Neuronal stem cell (in vitro differentiated cells): ENCODE results near the gene NLGN1.

Experiments used
- DNase-seq: peaks from one replicate; pipeline ENCODE4 v3.0.0-alpha.2; 2013; ENCODE audit warnings: low spot score
- H2AFZ ChIP-seq: one replicate; pipeline ENCODE4 v1.6.1; 2013; ENCODE audit warnings: mild to moderate bottlenecking, low read length, inconsistent platforms
- H2AK5ac ChIP-seq: 2 replicates; pipeline ENCODE4 v1.6.1; 2013; ENCODE audit warnings: low read depth, mild to moderate bottlenecking, inconsistent platforms, low read length, moderate library complexity, mixed read lengths
- H2BK120ac ChIP-seq: 2 replicates; pipeline ENCODE4 v1.6.1; 2013; ENCODE audit warnings: low read depth, mild to moderate bottlenecking, inconsistent platforms, low read length, moderate library complexity, mixed read lengths
- H2BK12ac ChIP-seq: one replicate; pipeline ENCODE4 v1.6.1; 2013; ENCODE audit warnings: low read length, inconsistent platforms
- H2BK15ac ChIP-seq: 2 replicates; pipeline ENCODE4 v1.6.1; 2013; ENCODE audit warnings: mild to moderate bottlenecking, low read length, inconsistent platforms, mixed read lengths
- H2BK5ac ChIP-seq: one replicate; pipeline ENCODE4 v1.6.1; 2013; ENCODE audit warnings: inconsistent platforms, mild to moderate bottlenecking, low read length, moderate library complexity
- H3K14ac ChIP-seq: one replicate; pipeline ENCODE4 v1.6.1; 2013; ENCODE audit warnings: low read length, inconsistent platforms
- H3K18ac ChIP-seq: 2 replicates; pipeline ENCODE4 v1.6.1; 2013; ENCODE audit warnings: low read length, inconsistent platforms
- H3K23ac ChIP-seq: 2 replicates; pipeline ENCODE4 v1.6.1; 2013; ENCODE audit warnings: low read depth, mild to moderate bottlenecking, mixed read lengths, low read length, inconsistent platforms; ENCODE audit not compliant: poor library complexity
- H3K27ac ChIP-seq: replicated peaks from 3 replicates; pipeline ENCODE4 v1.5.1; 2013; ENCODE audit warnings: low read length, inconsistent platforms
- H3K27me3 ChIP-seq, 3 experiments: 2 replicates each; pipeline ENCODE4 v1.6.1; 2013; ENCODE audit warnings: low read length in 3 of 3, mild to moderate bottlenecking in 2 of 3, inconsistent platforms in 1 of 3, low read depth in 1 of 3, mixed read lengths in 1 of 3, moderate library complexity in 1 of 3; ENCODE audit not compliant: control insufficient read depth in 3 of 3, insufficient read depth in 3 of 3
- H3K36me3 ChIP-seq, 2 donors: replicated peaks in 1 of 2; 2 replicates each; pipeline ENCODE4 v1.6.1; 2013; ENCODE audit warnings: low read length in 2 of 2; ENCODE audit not compliant: control insufficient read depth in 2 of 2, insufficient read depth in 2 of 2
- H3K4ac ChIP-seq: 2 replicates; pipeline ENCODE4 v1.6.1; 2013; ENCODE audit warnings: inconsistent platforms, mild to moderate bottlenecking, low read length, moderate library complexity
- H3K4me1 ChIP-seq, 2 donors: 1 replicate in 1 of 2; 2 replicates in 1 of 2; pipeline ENCODE4 v1.6.1; 2013; ENCODE audit warnings: low read length in 2 of 2, low read depth in 1 of 2; ENCODE audit not compliant: control insufficient read depth in 2 of 2, insufficient read depth in 1 of 2
- H3K4me2 ChIP-seq: one replicate; pipeline ENCODE4 v1.6.1; 2013; ENCODE audit warnings: mild to moderate bottlenecking, low read length, inconsistent platforms; ENCODE audit not compliant: insufficient read depth, poor library complexity, severe bottlenecking
- H3K4me3 ChIP-seq, 2 donors: 2 replicates each; pipeline ENCODE4 v1.5.1; 2013; ENCODE audit warnings: low read length in 2 of 2, mild to moderate bottlenecking in 2 of 2, inconsistent platforms in 1 of 2, moderate library complexity in 1 of 2
- H3K79me1 ChIP-seq: one replicate; pipeline ENCODE4 v1.6.1; 2013; ENCODE audit warnings: low read depth, mild to moderate bottlenecking, inconsistent platforms, low read length, moderate library complexity
- H3K9ac ChIP-seq: one replicate; pipeline ENCODE4 v1.6.1; 2013; ENCODE audit warnings: mild to moderate bottlenecking, low read depth, low read length, inconsistent platforms; ENCODE audit not compliant: poor library complexity
- H3K9me3 ChIP-seq, 2 donors: replicated peaks in 1 of 2; 2 replicates each; pipeline versions ENCODE3 to v1.6.1; 2013; ENCODE audit warnings: low read length in 2 of 2, mild to moderate bottlenecking in 2 of 2, inconsistent platforms in 1 of 2, low read depth in 1 of 2, mixed read lengths in 1 of 2, moderate library complexity in 1 of 2; ENCODE audit not compliant: control insufficient read depth in 2 of 2, insufficient read depth in 1 of 2
- H4K8ac ChIP-seq: one replicate; pipeline ENCODE4 v1.6.1; 2013; ENCODE audit warnings: low read depth, mild to moderate bottlenecking, inconsistent platforms, low read length, moderate library complexity
- H4K91ac ChIP-seq: one replicate; pipeline ENCODE4 v1.6.1; 2013; ENCODE audit warnings: low read length, low read depth, mild to moderate bottlenecking, inconsistent platforms; ENCODE audit not compliant: poor library complexity
- WGBS, 2 donors: extraction: QIAGEN DNeasy Blood & Tissue Kit; methylation state at CpG; one replicate each; pipeline ENCODE4 v1.1.7; 2013; ENCODE audit warnings: missing lambda C conversion rate in 2 of 2, mixed read lengths in 1 of 2; ENCODE audit not compliant: insufficient read length in 2 of 2, insufficient replicate concordance in 1 of 2; ENCODE audit errors: extremely low coverage in 2 of 2; 5-methylcytosine and 5-hydroxymethylcytosine counted together

Gene NLGN1

GRCh38 chr3:173799060-173799816, 401.7 kb downstream of the NLGN1 start:
- H3K4me1 ChIP-seq: peaks cover 0 to 2% of the 10 kb centered on the region in 2 donors
- no peaks in the 10 kb centered on the region for H3K27me3 ChIP-seq
- H3K4me2 ChIP-seq: no peak overlapping the region
- no peak overlapping the region for H3K4me3 ChIP-seq
- no peak overlapping the region for H3K18ac ChIP-seq
- H4K8ac ChIP-seq: no peak overlapping the region
- H2BK15ac ChIP-seq: no peak overlapping the region
- no CpG with 5 or more reads among the region's 4 CpGs for WGBS, 2 donors
- no peak overlapping the region for H3K4ac ChIP-seq
- H3K9ac ChIP-seq: no peak overlapping the region
- H4K91ac ChIP-seq: no peak overlapping the region
- H2AFZ ChIP-seq: no peak overlapping the region
- H3K9me3 ChIP-seq: no peaks in the 10 kb centered on the region
- H2BK5ac ChIP-seq: no peak overlapping the region
- H2BK12ac ChIP-seq: no peak overlapping the region
- H3K23ac ChIP-seq: no peak overlapping the region
- H2AK5ac ChIP-seq: no peak overlapping the region
- H2BK120ac ChIP-seq: no peak overlapping the region
- DNase-seq: no peak
- H3K36me3 ChIP-seq: no peaks in the 10 kb centered on the region
- no peaks in the 10 kb centered on the region for H3K79me1 ChIP-seq
- no peak overlapping the region for H3K14ac ChIP-seq
- H3K27ac ChIP-seq: no peak overlapping the region

GRCh38 chr3:173800154-173800553, 402.6 kb downstream of the NLGN1 start:
- no peaks in the 10 kb centered on the region for H3K36me3 ChIP-seq
- H2BK120ac ChIP-seq: no peak overlapping the region
- H2BK15ac ChIP-seq: no peak overlapping the region
- H3K18ac ChIP-seq: no peak overlapping the region
- H3K14ac ChIP-seq: no peak overlapping the region
- H4K91ac ChIP-seq: no peak overlapping the region
- no peak overlapping the region for H4K8ac ChIP-seq
- H2BK5ac ChIP-seq: no peak overlapping the region
- H2AFZ ChIP-seq: no peak overlapping the region
- peaks cover 0 to 2% of the 10 kb centered on the region in 2 donors for H3K4me1 ChIP-seq
- no peak overlapping the region for H3K23ac ChIP-seq
- WGBS, 2 donors: no CpG with 5 or more reads among the region's 2 CpGs
- H3K4me2 ChIP-seq: no peak overlapping the region
- no peak overlapping the region for H3K4ac ChIP-seq
- H3K79me1 ChIP-seq: no peaks in the 10 kb centered on the region
- H3K9ac ChIP-seq: no peak overlapping the region
- H2BK12ac ChIP-seq: no peak overlapping the region
- no peak for DNase-seq
- no peaks in the 10 kb centered on the region for H3K27me3 ChIP-seq
- H3K4me3 ChIP-seq: no peak overlapping the region
- no peak overlapping the region for H2AK5ac ChIP-seq
- no peaks in the 10 kb centered on the region for H3K9me3 ChIP-seq
- no peak overlapping the region for H3K27ac ChIP-seq

- H3K4ac ChIP-seq: no peak overlapping the region
- H2BK5ac ChIP-seq: no peak overlapping the region
- no peaks in the 10 kb centered on the region for H3K79me1 ChIP-seq
- no CpG with 5 or more reads among the region's 3 CpGs for WGBS, 2 donors
- no peak overlapping the region for H4K91ac ChIP-seq
- H2BK15ac ChIP-seq: no peak overlapping the region
- no peak overlapping the region for H3K9ac ChIP-seq
- H3K14ac ChIP-seq: no peak overlapping the region
- DNase-seq: no peak
- peaks cover 0 to 1% of the 10 kb centered on the region in 2 donors for H3K4me1 ChIP-seq
- H3K27me3 ChIP-seq: no peaks in the 10 kb centered on the region
- no peak overlapping the region for H3K4me3 ChIP-seq
- no peak overlapping the region for H2AK5ac ChIP-seq
- no peak overlapping the region for H4K8ac ChIP-seq
- no peak overlapping the region for H3K18ac ChIP-seq
- H3K27ac ChIP-seq: no peak overlapping the region
- H2AFZ ChIP-seq: no peak overlapping the region
- H2BK12ac ChIP-seq: no peak overlapping the region
- H3K36me3 ChIP-seq: no peaks in the 10 kb centered on the region
- H3K4me2 ChIP-seq: no peak overlapping the region
- no peaks in the 10 kb centered on the region for H3K9me3 ChIP-seq
- no peak overlapping the region for H2BK120ac ChIP-seq
- H3K23ac ChIP-seq: no peak overlapping the region
These were observed 417.3 kb downstream of the NLGN1 start for GRCh38 chr3:173814809-173815208.

GRCh38 chr3:173819368-173819767, 421.8 kb downstream of the NLGN1 start:
- no peak overlapping the region for H3K4me3 ChIP-seq
- H3K4me2 ChIP-seq: no peak overlapping the region
- H2BK120ac ChIP-seq: no peak overlapping the region
- no peak overlapping the region for H4K8ac ChIP-seq
- H3K36me3 ChIP-seq: no peaks in the 10 kb centered on the region
- no peaks in the 10 kb centered on the region for H3K9me3 ChIP-seq
- no peak overlapping the region for H2AK5ac ChIP-seq
- H4K91ac ChIP-seq: no peak overlapping the region
- no peaks in the 10 kb centered on the region for H3K79me1 ChIP-seq
- WGBS, 2 donors: no CpG with 5 or more reads among the region's 5 CpGs
- DNase-seq: no peak
- no peaks in the 10 kb centered on the region for H3K27me3 ChIP-seq
- H3K4me1 ChIP-seq: peaks cover 0 to 1% of the 10 kb centered on the region in 2 donors
- H2BK12ac ChIP-seq: no peak overlapping the region
- H2AFZ ChIP-seq: no peak overlapping the region
- H3K9ac ChIP-seq: no peak overlapping the region
- no peak overlapping the region for H3K18ac ChIP-seq
- H3K14ac ChIP-seq: no peak overlapping the region
- H2BK5ac ChIP-seq: no peak overlapping the region
- no peak overlapping the region for H3K4ac ChIP-seq
- H3K23ac ChIP-seq: no peak overlapping the region
- H3K27ac ChIP-seq: no peak overlapping the region
- H2BK15ac ChIP-seq: no peak overlapping the region
